DOHH2 (cell line): ENCODE measurements around the gene ITGB4.

Experiments used
- EZH2phosphoT487 ChIP-seq: fragments of 200-600 bp; sonication (generic); IDR thresholded peaks from 2 replicates; pipeline ENCODE4 v1.6.1; 2017; ENCODE audit warnings: borderline replicate concordance, mild to moderate bottlenecking, antibody characterized with exemption, low read length, moderate library complexity, mixed read lengths
- TF ChIP-seq, protein P1 (sequence below): fragments of 200-600 bp; sonication (generic); IDR thresholded peaks from one replicate; pipeline ENCODE4 v1.5.1; 2014; ENCODE audit warnings: antibody characterized with exemption, mild to moderate bottlenecking, low read depth, low read length; ENCODE audit not compliant: poor library complexity, severe bottlenecking

DNA sequence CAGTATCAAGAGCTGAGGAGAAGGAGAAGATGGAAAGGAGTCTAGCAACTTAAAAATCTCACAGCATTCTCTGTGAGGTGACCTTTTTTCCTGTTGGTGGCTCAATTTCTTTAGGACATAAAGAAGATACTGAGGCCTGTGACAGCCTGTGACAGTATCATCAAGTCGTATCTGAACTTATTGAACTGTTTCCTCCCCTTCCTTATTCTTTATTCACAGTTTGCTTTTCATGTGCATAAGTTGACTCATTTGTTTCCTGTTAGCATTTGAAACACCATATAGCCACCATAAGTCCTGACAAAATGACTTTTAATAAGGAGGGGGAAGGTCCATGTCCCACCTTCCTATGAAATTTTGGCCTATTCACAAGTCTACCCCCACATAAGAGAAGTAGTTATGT is 72.2 kb downstream of the ITGB4 start:
- TF ChIP-seq, protein P1, sequence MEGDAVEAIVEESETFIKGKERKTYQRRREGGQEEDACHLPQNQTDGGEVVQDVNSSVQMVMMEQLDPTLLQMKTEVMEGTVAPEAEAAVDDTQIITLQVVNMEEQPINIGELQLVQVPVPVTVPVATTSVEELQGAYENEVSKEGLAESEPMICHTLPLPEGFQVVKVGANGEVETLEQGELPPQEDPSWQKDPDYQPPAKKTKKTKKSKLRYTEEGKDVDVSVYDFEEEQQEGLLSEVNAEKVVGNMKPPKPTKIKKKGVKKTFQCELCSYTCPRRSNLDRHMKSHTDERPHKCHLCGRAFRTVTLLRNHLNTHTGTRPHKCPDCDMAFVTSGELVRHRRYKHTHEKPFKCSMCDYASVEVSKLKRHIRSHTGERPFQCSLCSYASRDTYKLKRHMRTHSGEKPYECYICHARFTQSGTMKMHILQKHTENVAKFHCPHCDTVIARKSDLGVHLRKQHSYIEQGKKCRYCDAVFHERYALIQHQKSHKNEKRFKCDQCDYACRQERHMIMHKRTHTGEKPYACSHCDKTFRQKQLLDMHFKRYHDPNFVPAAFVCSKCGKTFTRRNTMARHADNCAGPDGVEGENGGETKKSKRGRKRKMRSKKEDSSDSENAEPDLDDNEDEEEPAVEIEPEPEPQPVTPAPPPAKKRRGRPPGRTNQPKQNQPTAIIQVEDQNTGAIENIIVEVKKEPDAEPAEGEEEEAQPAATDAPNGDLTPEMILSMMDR: no peak
- TF ChIP-seq EZH2phosphoT487: no peak
